GM23248 (cell line): ENCODE measurements around the gene CEP112.

Source experiments
- EZH2 ChIP-seq: fragments of 200-600 bp; sonication (generic); IDR thresholded peaks from 2 replicates; pipeline ENCODE4 v1.6.1; 2018; ENCODE audit warnings: antibody characterized with exemption, mild to moderate bottlenecking; ENCODE audit not compliant: insufficient read depth, poor library complexity, severe bottlenecking
- EZH2phosphoT487 ChIP-seq: fragments of 200-600 bp; sonication (generic); IDR thresholded peaks from 2 replicates; pipeline ENCODE4 v1.6.1; 2018; ENCODE audit warnings: antibody characterized with exemption, moderate library complexity, mild to moderate bottlenecking, low read depth; ENCODE audit not compliant: insufficient read depth

DNA sequence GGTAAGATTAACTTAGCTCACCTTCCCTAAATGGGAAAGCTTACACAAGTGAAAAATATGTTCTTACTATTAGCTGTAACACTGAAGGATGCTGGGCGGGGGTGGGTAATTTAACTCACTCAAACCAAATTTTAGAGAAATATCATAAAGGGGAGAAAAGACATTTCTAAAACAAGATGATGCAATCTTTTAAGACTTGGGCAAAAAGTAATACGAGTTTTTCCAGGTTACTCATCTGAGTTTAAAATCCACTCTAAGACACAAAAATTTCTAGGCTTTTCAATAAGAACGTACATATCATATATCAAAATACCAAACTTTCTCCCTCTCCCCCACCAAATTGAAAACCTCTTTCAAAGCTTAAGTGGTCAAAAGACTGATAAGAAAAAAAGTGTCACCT, 228.8 kb downstream of the CEP112 start:
- TF ChIP-seq EZH2 (no peak), EZH2phosphoT487 (no peak)
